K562 (cell line): ENCODE results near the gene HCAR1. TPM values are rescaled to one million over a fixed set of nuclear protein-coding genes. Genes with fewer than 3 reads are reported as not detected.

Experiments
- ATAC-seq: fragments of 200-7000 bp; cut with Tn5 transposase; 3 replicates; pipeline ENCODE4 v1.9.1; 2020; ENCODE audit warnings: moderate library complexity
- BruUV-seq: library from RNA; stranded (reverse); fragments of 400-500 nt; replicated peaks from 2 replicates; lab custom pipeline; 2021; lab: Mats Ljungman, UMichigan
- CTCF ChIA-PET: fragments of 300-600 bp; formaldehyde crosslinking; extraction: SDS; loops from one replicate; lab custom pipeline; 2021; ENCODE audit warnings: low intra/inter-chr PET ratio; lab: Yijun Ruan, JAX
- POLR2A ChIA-PET: fragments of 300-600, 350-650 bp; sonication (Branson Sonifier 250); formaldehyde crosslinking; extraction: SDS; loops from one replicate; lab custom pipeline; 2021; ENCODE audit warnings: antibody characterized with exemption, inconsistent platforms; lab: Yijun Ruan, JAX
- DNase-seq, 4 experiments: peaks; one replicate each; pipeline versions ENCODE4 v3.0.0 to v3.0.0-alpha.2; 2011 to 2018; ENCODE audit warnings: low spot score in 3 of 4, mixed read lengths in 3 of 4; ENCODE audit errors: extremely low read depth in 1 of 4
- FAIRE-seq: peaks from 2 replicates; lab custom pipeline; 2011; peaks lifted over from hg19 to GRCh38; lab: Jason Lieb, UNC
- H2AFZ ChIP-seq: 2 replicates; pipeline ENCODE4 v1.6.0; 2011; ENCODE audit warnings: low read depth, low read length, control low read depth, inconsistent platforms
- H3K27ac ChIP-seq: fragments of 200-600 bp; 3 replicates; pipeline ENCODE4 v1.8.0; 2011; ENCODE audit warnings: low read depth, mild to moderate bottlenecking, control low read depth, inconsistent platforms, low read length, moderate library complexity, mixed read lengths; ENCODE audit errors: extremely low read depth
- H3K27me3 ChIP-seq, 2 experiments: fragments of 300-600 bp in 1 of 2; 2 replicates in 1 of 2; 3 replicates in 1 of 2; pipeline versions ENCODE4 v1.6.0 to v1.8.0; 2011; ENCODE audit warnings: inconsistent platforms in 2 of 2, low read length in 2 of 2, mild to moderate bottlenecking in 1 of 2, mixed read lengths in 1 of 2, moderate library complexity in 1 of 2; ENCODE audit not compliant: control insufficient read depth in 2 of 2, insufficient read depth in 2 of 2
- H3K36me3 ChIP-seq: fragments of 300-600 bp; 3 replicates; pipeline ENCODE4 v1.8.0; 2011; ENCODE audit warnings: mild to moderate bottlenecking, low read length, inconsistent platforms; ENCODE audit not compliant: control insufficient read depth, insufficient read depth
- H3K4me1 ChIP-seq, 2 experiments: fragments of 200-600 bp in 1 of 2; replicated peaks in 1 of 2; 2 replicates in 1 of 2; 3 replicates in 1 of 2; pipeline versions ENCODE4 v1.5.1 to v1.8.0; 2011; ENCODE audit warnings: inconsistent platforms in 2 of 2, low read length in 2 of 2, mild to moderate bottlenecking in 1 of 2, mixed read lengths in 1 of 2, moderate library complexity in 1 of 2; ENCODE audit not compliant: control insufficient read depth in 2 of 2, insufficient read depth in 2 of 2
- H3K4me2 ChIP-seq: 2 replicates; pipeline ENCODE4 v1.6.1; 2011; ENCODE audit warnings: low read length, control low read depth, inconsistent platforms, mixed read lengths; ENCODE audit not compliant: insufficient read depth
- H3K4me3 ChIP-seq: fragments of 200-600 bp; sonication (generic), shearing (Covaris generic); 2 replicates; pipeline ENCODE4 v1.5.1; 2016; ENCODE audit warnings: control low read depth, inconsistent platforms
- H3K79me2 ChIP-seq: fragments of 200-600 bp; 3 replicates; pipeline ENCODE4 v1.8.0; 2011; ENCODE audit warnings: low read length, inconsistent platforms; ENCODE audit not compliant: control insufficient read depth, insufficient read depth
- H3K9ac ChIP-seq, 2 experiments: 2 replicates each; pipeline versions ENCODE4 v1.6.0 to v1.6.1; 2011; ENCODE audit warnings: low read depth in 2 of 2, low read length in 2 of 2, control low read depth in 1 of 2, inconsistent platforms in 1 of 2, mild to moderate bottlenecking in 1 of 2, mixed read lengths in 1 of 2; ENCODE audit not compliant: insufficient read depth in 1 of 2
- H3K9me1 ChIP-seq: one replicate; pipeline ENCODE4 v1.6.0; 2011; ENCODE audit warnings: inconsistent platforms, mild to moderate bottlenecking, low read length, moderate library complexity; ENCODE audit not compliant: control insufficient read depth, insufficient read depth
- H3K9me3 ChIP-seq: replicated peaks from 2 replicates; pipeline ENCODE4 v1.5.1; 2011; ENCODE audit warnings: low read depth, low read length, inconsistent platforms; ENCODE audit not compliant: control insufficient read depth, insufficient read depth
- H4K20me1 ChIP-seq: replicated peaks from 2 replicates; pipeline ENCODE4 v1.6.1; 2011; ENCODE audit warnings: low read length, inconsistent platforms, mixed read lengths; ENCODE audit not compliant: control insufficient read depth, insufficient read depth
- BRF1 ChIP-seq: IDR thresholded peaks from 3 replicates; pipeline ENCODE4 v1.6.1; 2011; ENCODE audit warnings: borderline replicate concordance, mild to moderate bottlenecking; ENCODE audit not compliant: insufficient read length; ENCODE audit errors: extremely low read depth
- CHAMP1 ChIP-seq: fragments of 450-650 bp; IDR thresholded peaks from 2 replicates; pipeline ENCODE4 v1.6.1; 2016; ENCODE audit warnings: mild to moderate bottlenecking
- SNAPC5 ChIP-seq: fragments of 250-450 bp; sonication (Bioruptor Pico); IDR thresholded peaks from 2 replicates; pipeline ENCODE4 v1.8.0; 2021; ENCODE audit warnings: moderate library complexity, mild to moderate bottlenecking, inconsistent platforms
- ZBTB17 ChIP-seq: fragments of 450-650 bp; formaldehyde crosslinking; IDR thresholded peaks from 2 replicates; pipeline ENCODE4 v1.4.0; 2020; ENCODE audit warnings: mild to moderate bottlenecking
- WGBS: fragments of 100-300 bp; shearing (Covaris generic); methylation state at CpG from one replicate; pipeline ENCODE4 v1.1.6; 2016; ENCODE audit warnings: low coverage, mixed read lengths; ENCODE audit not compliant: insufficient coverage; ENCODE audit errors: missing lambda C conversion rate; 5-methylcytosine and 5-hydroxymethylcytosine counted together
- in situ Hi-C: fragments of 300-500 bp; cut with MboI; formaldehyde crosslinking; loops from 4 replicates; pipeline ENCODE4 v1.15.0; 2018; ENCODE audit warnings: inconsistent platforms, mixed read lengths
- intact Hi-C: fragments of 100-400 bp; cut with micrococcal nuclease; formaldehyde crosslinking; loops from 2 replicates; pipeline ENCODE4 v1.14.2; 2022
- polyA plus RNA-seq, 8 experiments: library from polyadenylated mRNA; depleted of rRNA in 4 of 8; stranded (reverse) in 5 of 8; unstranded in 3 of 8; fragments of >200 nt; fragmentation: Nextera tagmentation in 2 of 8; fragmentation: Illumina TruSeq in 1 of 8; extraction: Ambion mirVana in 2 of 8; extraction: Trizol in 1 of 8; gene quantifications; 2 replicates each; pipeline versions ENCODE4 v1.2.1 to v1.2.3, GENCODE V29; 2011 to 2014; ENCODE audit warnings: inconsistent platforms in 1 of 8, missing spikeins in 1 of 8
- total RNA-seq, 7 experiments: library from RNA; depleted of rRNA in 6 of 7; stranded (reverse); fragments of >200 nt in 6 of 7; fragmentation: Illumina TruSeq in 2 of 7; extraction: Trizol in 2 of 7; gene quantifications; 2 replicates each; pipeline versions ENCODE4 v1.2.1 to v1.2.3, GENCODE V29; 2011 to 2021; ENCODE audit warnings: low replicate concordance in 1 of 7

HCAR1 gene
- total and polyA plus RNA-seq, 9 of the 15 experiments (the other 6 are each of a cell fraction or from before 2014, with no cell fraction given), result not detected

- no peak overlapping the region for H3K4me3 ChIP-seq
- CTCF ChIA-PET, result no interaction called here
- DNase-seq (no peak), FAIRE-seq (no peak), ATAC-seq (no peak)
- no peaks in the 10 kb centered on the region for H3K9me3 ChIP-seq
- WGBS, result 73% methylated on average over 7 of the region's 7 CpGs
- H3K27me3 ChIP-seq, result no peaks in the 10 kb centered on the region
- no peaks in the 10 kb centered on the region for H3K79me2 ChIP-seq
- POLR2A ChIA-PET, result no interaction called here
- H2AFZ ChIP-seq, result no peak overlapping the region
- intact Hi-C loops (no loop called here), in situ Hi-C loops (no loop called here)
- BruUV-seq, result no TSS peak
- H3K9me1 ChIP-seq, result no peaks in the 10 kb centered on the region
- H3K4me2 ChIP-seq, result no peak overlapping the region
- peaks cover 0 to 5% of the 10 kb centered on the region in 2 experiments; a peak in 1 of 5 replicates for H3K4me1 ChIP-seq
- no peaks in the 10 kb centered on the region for H4K20me1 ChIP-seq
- no peak for TF ChIP-seq ZBTB17 (CRISPR knock-in tag)
- TF ChIP-seq CHAMP1, result no peak
- TF ChIP-seq SNAPC5 (CRISPR knock-in tag), result no peak
- TF ChIP-seq BRF1, result no peak
- H3K27ac ChIP-seq, result no peak overlapping the region
- H3K9ac ChIP-seq, result no peak overlapping the region
- H3K36me3 ChIP-seq, result no peaks in the 10 kb centered on the region
These were observed 13.4 kb upstream of the HCAR1 start for GRCh38 chr12:122743895-122744525.
